T-cell (primary cell): ENCODE data around the gene ADCY5. TPM values are rescaled to one million over a fixed set of nuclear protein-coding genes. Genes with fewer than 3 reads are reported as not detected.
"Not testable (repeated sequence)": the region's sequence is repeated elsewhere in the genome, so short reads cannot be mapped to it uniquely, and the experiment has no call there.

Source experiments
- ATAC-seq, 4 experiments: fragments of 200-7000 bp in 3 of 4; fragments of 150-1000 bp in 1 of 4; cut with Tn5 transposase; replicated peaks in 1 of 4; 1 replicate in 3 of 4; 2 replicates in 1 of 4; pipeline ENCODE4 v1.10.0; 2021; ENCODE audit warnings: moderate library complexity in 3 of 4, mild to moderate bottlenecking in 2 of 4, moderate number of reproducible peaks in 1 of 4
- CTCF ChIA-PET, 2 donors: fragments of 300-600 bp; sonication (Branson Sonifier 250); formaldehyde crosslinking; loops; one replicate each; lab custom pipeline; 2022; ENCODE audit warnings: antibody characterized with exemption in 2 of 2; lab: Charles Lee
- POLR2A ChIA-PET, 2 donors: fragments of 300-600 bp; sonication (Branson Sonifier 250); formaldehyde crosslinking; loops; one replicate each; lab custom pipeline; 2022; ENCODE audit warnings: antibody characterized with exemption in 2 of 2; lab: Charles Lee
- DNase-seq, 35 experiments: peaks; one replicate each; pipeline versions ENCODE4 v3.0.0 to v3.0.0-alpha.2; 2013 to 2023
- H3K27ac ChIP-seq: one replicate; pipeline ENCODE4 v1.5.1; 2013; ENCODE audit warnings: low read length
- H3K27me3 ChIP-seq, 2 experiments: replicated peaks in 1 of 2; 1 replicate in 1 of 2; 2 replicates in 1 of 2; pipeline versions ENCODE4 v1.6.1 to v1.7.0; 2013; ENCODE audit warnings: low read length in 1 of 2, mixed read lengths in 1 of 2; ENCODE audit not compliant: control insufficient read depth in 2 of 2, insufficient read depth in 2 of 2; ENCODE audit errors: extremely low read depth in 1 of 2
- H3K36me3 ChIP-seq, 2 donors: 1 replicate in 1 of 2; 2 replicates in 1 of 2; pipeline versions ENCODE4 v1.6.1 to v1.7.0; 2013; ENCODE audit warnings: low read length in 1 of 2; ENCODE audit not compliant: control insufficient read depth in 2 of 2, insufficient read depth in 1 of 2; ENCODE audit errors: extremely low read depth in 1 of 2
- H3K4me1 ChIP-seq, 2 experiments: 1 replicate in 1 of 2; 2 replicates in 1 of 2; pipeline versions ENCODE4 v1.6.1 to v1.7.0; 2013; ENCODE audit warnings: low read length in 2 of 2, mixed read lengths in 1 of 2; ENCODE audit not compliant: insufficient read depth in 2 of 2, control insufficient read depth in 1 of 2; ENCODE audit errors: extremely low read depth in 1 of 2
- H3K4me3 ChIP-seq, 2 donors: 1 replicate in 1 of 2; 2 replicates in 1 of 2; pipeline versions ENCODE4 v1.5.1 to v1.7.0; 2013; ENCODE audit warnings: mild to moderate bottlenecking in 2 of 2, low read length in 1 of 2, moderate library complexity in 1 of 2; ENCODE audit not compliant: control insufficient read depth in 1 of 2; ENCODE audit errors: extremely low read depth in 1 of 2
- H3K9me3 ChIP-seq: 2 replicates; pipeline ENCODE4 v1.7.0; 2013
- H3K27ac Mint-ChIP-seq, 2 donors: one replicate each; pipeline ENCODE4 v1.8.0; 2020 to 2021; ENCODE audit warnings: mild to moderate bottlenecking in 2 of 2, mixed read lengths in 2 of 2
- H3K27me3 Mint-ChIP-seq, 2 donors: one replicate each; pipeline ENCODE4 v1.8.0; 2021 to 2022; ENCODE audit warnings: mixed read lengths in 2 of 2
- H3K36me3 Mint-ChIP-seq: one replicate; pipeline ENCODE4 v1.8.0; 2021; ENCODE audit warnings: mixed read lengths
- H3K4me1 Mint-ChIP-seq, 3 donors: one replicate each; pipeline ENCODE4 v1.8.0; 2020 to 2022; ENCODE audit warnings: mixed read lengths in 3 of 3, mild to moderate bottlenecking in 1 of 3
- H3K4me3 Mint-ChIP-seq, 3 donors: one replicate each; pipeline ENCODE4 v1.8.0; 2020 to 2022; ENCODE audit warnings: mild to moderate bottlenecking in 3 of 3, mixed read lengths in 3 of 3, moderate library complexity in 3 of 3
- H3K9me3 Mint-ChIP-seq, 3 donors: one replicate each; pipeline ENCODE4 v1.8.0; 2020 to 2022; ENCODE audit warnings: mixed read lengths in 3 of 3
- WGBS: methylation state at CpG from one replicate; pipeline ENCODE4 v1.1.5; 2013; ENCODE audit warnings: missing lambda C conversion rate; ENCODE audit not compliant: insufficient coverage; 5-methylcytosine and 5-hydroxymethylcytosine counted together
- total RNA-seq, 35 experiments: library from RNA in 6 of 35; stranded (reverse) in 6 of 35; fragments of 120-200 nt in 1 of 35; gene quantifications; one replicate each; pipeline versions ENCODE4 v1.2.1 to v1.2.4 and lab custom pipeline; 2013 to 2026

ADCY5 gene
- total RNA-seq, 5 donors from 2014 or later (not counting 1 experiment from before 2014, with no cell fraction given) = 0.23 TPM; not detected in 4

GRCh38 chr3:123256256-123256655 lies 192.6 kb downstream of the ADCY5 start:
- no peaks in the 10 kb centered on the region for H3K4me1 ChIP-seq
- DNase-seq (no peak), ATAC-seq (no peak)
- Mint-ChIP-seq H3K27ac (no peak overlapping the region), H3K4me1 (peaks cover 0 to 2% (median 0%) of the 10 kb centered on the region in 3 donors), H3K9me3 (no peaks in the 10 kb centered on the region), H3K4me3 (no peak overlapping the region), H3K36me3 (peaks cover 20% of the 10 kb centered on the region), H3K27me3 (no peaks in the 10 kb centered on the region)
- no peaks in the 10 kb centered on the region for H3K27me3 ChIP-seq
- peaks cover 0 to 10% of the 10 kb centered on the region in 2 donors for H3K36me3 ChIP-seq
- ChIA-PET POLR2A (no interaction called here), CTCF (no interaction called here)
- H3K9me3 ChIP-seq = no peaks in the 10 kb centered on the region
- H3K27ac ChIP-seq = no peak overlapping the region
- WGBS = 79% methylated on average over 2 of the region's 2 CpGs
- H3K4me3 ChIP-seq = no peak overlapping the region

GRCh38 chr3:123246866-123247265 lies 202.0 kb downstream of the ADCY5 start:
- POLR2A ChIA-PET = interaction anchor here in 1 of 2 donors (0.6 kb wide), 1 partner anchor 47 kb away, joined by 12 read pairs; no protein-coding TSS in a partner anchor
- no peak overlapping the region for H3K4me3 Mint-ChIP-seq
- CTCF ChIA-PET = no interaction called here
- DNase-seq = no peak
- no peaks in the 10 kb centered on the region for H3K9me3 Mint-ChIP-seq
- H3K4me1 ChIP-seq = no peaks in the 10 kb centered on the region
- H3K4me3 ChIP-seq = no peak overlapping the region
- no peaks in the 10 kb centered on the region for H3K27me3 ChIP-seq
- H3K9me3 ChIP-seq = no peaks in the 10 kb centered on the region
- peaks cover 4 to 36% of the 10 kb centered on the region in 2 donors for H3K36me3 ChIP-seq
- H3K27ac Mint-ChIP-seq = no peak overlapping the region
- H3K27me3 Mint-ChIP-seq = no peaks in the 10 kb centered on the region
- ATAC-seq = no peak
- peaks cover 12 to 25% (median 18%) of the 10 kb centered on the region in 3 donors for H3K4me1 Mint-ChIP-seq
- 92% methylated on average over 2 of the region's 3 CpGs for WGBS
- peaks cover 64% of the 10 kb centered on the region for H3K36me3 Mint-ChIP-seq
- H3K27ac ChIP-seq = no peak overlapping the region

- ChIA-PET CTCF (no interaction called here), POLR2A (no interaction called here)
- Mint-ChIP-seq H3K27me3 (no peaks in the 10 kb centered on the region), H3K36me3 (peaks cover 63% of the 10 kb centered on the region), H3K9me3 (no peaks in the 10 kb centered on the region), H3K4me1 (peaks cover 25 to 37% (median 25%) of the 10 kb centered on the region in 3 donors), H3K4me3 (no peak overlapping the region), H3K27ac (no peak overlapping the region)
- ATAC-seq (no peak), DNase-seq (peak in 27 of 35 experiments; percentile 1 to 45 (median 11))
- Histone ChIP-seq H3K36me3 (peaks cover 4 to 34% of the 10 kb centered on the region in 2 donors), H3K9me3 (no peaks in the 10 kb centered on the region), H3K27me3 (no peaks in the 10 kb centered on the region), H3K27ac (no peak overlapping the region), H3K4me3 (no peak overlapping the region), H3K4me1 (no peaks in the 10 kb centered on the region)
- WGBS = no CpG with 5 or more reads among the region's 4 CpGs
Observed at GRCh38 chr3:123244128-123244527, 204.8 kb downstream of the ADCY5 start.

- H3K9me3 ChIP-seq = no peaks in the 10 kb centered on the region
- no peak for DNase-seq
- H3K4me1 ChIP-seq = no peaks in the 10 kb centered on the region
- Mint-ChIP-seq H3K9me3 (no peaks in the 10 kb centered on the region), H3K36me3 (peaks cover 61% of the 10 kb centered on the region), H3K27me3 (no peaks in the 10 kb centered on the region), H3K27ac (peak overlapping the region; percentile 25 to 73), H3K4me3 (no peak overlapping the region), H3K4me1 (peaks cover 25 to 47% (median 36%) of the 10 kb centered on the region in 3 donors)
- no CpG with 5 or more reads among the region's 1 CpG for WGBS
- CTCF ChIA-PET = no interaction called here
- no peak overlapping the region for H3K27ac ChIP-seq
- POLR2A ChIA-PET = no interaction called here
- H3K36me3 ChIP-seq = peaks cover 0 to 9% of the 10 kb centered on the region in 2 donors
- H3K4me3 ChIP-seq = no peak overlapping the region
- no peak for ATAC-seq
- H3K27me3 ChIP-seq = no peaks in the 10 kb centered on the region
Observed at GRCh38 chr3:123239756-123240155, 209.1 kb downstream of the ADCY5 start.

- H3K27ac Mint-ChIP-seq, H3K4me3 Mint-ChIP-seq, H3K27me3 Mint-ChIP-seq, H3K27me3 ChIP-seq, CTCF ChIA-PET, H3K36me3 ChIP-seq, H3K4me1 ChIP-seq, POLR2A ChIA-PET, H3K27ac ChIP-seq, ATAC-seq, H3K4me3 ChIP-seq, H3K9me3 ChIP-seq, H3K9me3 Mint-ChIP-seq, DNase-seq: not testable (repeated sequence)
- Mint-ChIP-seq H3K4me1 (peaks cover 25 to 41% (median 33%) of the 10 kb centered on the region in 3 donors), H3K36me3 (peaks cover 57% of the 10 kb centered on the region)
- no CpG with 5 or more reads among the region's 2 CpGs for WGBS
Observed at GRCh38 chr3:123239186-123239585, 209.7 kb downstream of the ADCY5 start.

- WGBS = 96% methylated on average over 2 of the region's 3 CpGs
- no peak overlapping the region for H3K27ac ChIP-seq
- peaks cover 0 to 4% of the 10 kb centered on the region in 2 donors for H3K36me3 ChIP-seq
- Mint-ChIP-seq H3K36me3 (peaks cover 58% of the 10 kb centered on the region), H3K4me3 (no peak overlapping the region), H3K27ac (no peak overlapping the region), H3K27me3 (no peaks in the 10 kb centered on the region), H3K4me1 (peaks cover 7 to 25% (median 23%) of the 10 kb centered on the region in 3 donors), H3K9me3 (no peaks in the 10 kb centered on the region)
- DNase-seq (no peak), ATAC-seq (no peak)
- CTCF ChIA-PET = no interaction called here
- no peaks in the 10 kb centered on the region for H3K9me3 ChIP-seq
- POLR2A ChIA-PET = no interaction called here
- H3K27me3 ChIP-seq = no peaks in the 10 kb centered on the region
- H3K4me1 ChIP-seq = no peaks in the 10 kb centered on the region
- H3K4me3 ChIP-seq = no peak overlapping the region
Observed at GRCh38 chr3:123236902-123237301, 212.0 kb downstream of the ADCY5 start.
